IMR-90 (cell line): Measurements from ENCODE around the gene C12orf57. TPM values are rescaled to one million over a fixed set of nuclear protein-coding genes. Genes with fewer than 3 reads are reported as not detected.

Experiments
- ATAC-seq: fragments of 200-7000 bp; cut with Tn5 transposase; 2 replicates; pipeline ENCODE4 v1.9.1; 2020; ENCODE audit warnings: low read depth, mild to moderate bottlenecking, moderate library complexity
- BruUV-seq: library from RNA; stranded (reverse); fragments of 400-500 nt; replicated peaks from 2 replicates; lab custom pipeline; 2021; lab: Mats Ljungman, UMichigan
- CTCF ChIA-PET: fragments of 300-600 bp; formaldehyde crosslinking; extraction: SDS; loops from one replicate; lab custom pipeline; 2021; ENCODE audit warnings: antibody characterized with exemption; lab: Yijun Ruan, JAX
- POLR2A ChIA-PET: fragments of 300-600 bp; sonication (Branson Sonifier 250); formaldehyde crosslinking; loops from one replicate; lab custom pipeline; 2022; ENCODE audit warnings: antibody characterized with exemption; ENCODE audit not compliant: unreplicated experiment; lab: Charles Lee
- DNase-seq: peaks from one replicate; pipeline ENCODE4 v3.0.0; 2013
- H2AFZ ChIP-seq: replicated peaks from 2 replicates; pipeline ENCODE3; 2013; ENCODE audit warnings: low read length, mild to moderate bottlenecking; ENCODE audit not compliant: poor library complexity
- H2AK5ac ChIP-seq: 2 replicates; pipeline ENCODE4 v1.6.1; 2013; ENCODE audit warnings: low read depth, low read length, inconsistent platforms
- H2AK9ac ChIP-seq: replicated peaks from 2 replicates; pipeline ENCODE3; 2013; ENCODE audit warnings: mild to moderate bottlenecking, low read depth, low read length, moderate library complexity; ENCODE audit not compliant: poor library complexity
- H2BK120ac ChIP-seq: 2 replicates; pipeline ENCODE4 v1.6.1; 2013; ENCODE audit warnings: low read depth, low read length, inconsistent platforms
- H2BK15ac ChIP-seq: 3 replicates; pipeline ENCODE4 v1.6.1; 2013; ENCODE audit warnings: low read depth, low read length, inconsistent platforms
- H2BK20ac ChIP-seq: 2 replicates; pipeline ENCODE4 v1.6.1; 2013; ENCODE audit warnings: low read depth, mild to moderate bottlenecking, inconsistent platforms, low read length, moderate library complexity
- H2BK5ac ChIP-seq: 2 replicates; pipeline ENCODE4 v1.6.1; 2013; ENCODE audit warnings: mild to moderate bottlenecking, low read depth, low read length, inconsistent platforms; ENCODE audit not compliant: poor library complexity, severe bottlenecking
- H3K14ac ChIP-seq: replicated peaks from 2 replicates; pipeline ENCODE4 v1.6.1; 2013; ENCODE audit warnings: low read depth, low read length, inconsistent platforms
- H3K18ac ChIP-seq: 2 replicates; pipeline ENCODE4 v1.6.1; 2013; ENCODE audit warnings: low read depth, low read length, control low read depth
- H3K23ac ChIP-seq: 2 replicates; pipeline ENCODE4 v1.6.1; 2013; ENCODE audit warnings: low read depth, low read length, inconsistent platforms
- H3K27ac ChIP-seq: 2 replicates; pipeline ENCODE4 v1.5.1; 2013; ENCODE audit warnings: mild to moderate bottlenecking, control low read depth, low read length; ENCODE audit not compliant: insufficient read depth
- H3K27me3 ChIP-seq: 2 replicates; pipeline ENCODE4 v1.6.1; 2013; ENCODE audit warnings: low read length; ENCODE audit not compliant: control insufficient read depth, insufficient read depth
- H3K36me3 ChIP-seq: 2 replicates; pipeline ENCODE4 v1.6.1; 2013; ENCODE audit warnings: low read length, mixed read lengths; ENCODE audit not compliant: control insufficient read depth, insufficient read depth
- H3K4ac ChIP-seq: 2 replicates; pipeline ENCODE4 v1.6.1; 2013; ENCODE audit warnings: low read depth, low read length, inconsistent platforms
- H3K4me1 ChIP-seq: 2 replicates; pipeline ENCODE4 v1.6.1; 2013; ENCODE audit warnings: low read length, mixed read lengths; ENCODE audit not compliant: control insufficient read depth, insufficient read depth
- H3K4me2 ChIP-seq: 2 replicates; pipeline ENCODE4 v1.6.1; 2013; ENCODE audit warnings: low read depth, mild to moderate bottlenecking, control low read depth, low read length, moderate library complexity
- H3K4me3 ChIP-seq: 2 replicates; pipeline ENCODE4 v1.5.1; 2013; ENCODE audit warnings: low read depth, mild to moderate bottlenecking, control low read depth, low read length, moderate library complexity; ENCODE audit not compliant: insufficient read depth
- H3K56ac ChIP-seq: 2 replicates; pipeline ENCODE4 v1.6.1; 2013; ENCODE audit warnings: low read length, inconsistent platforms; ENCODE audit not compliant: insufficient read depth; ENCODE audit errors: extremely low read depth
- H3K79me1 ChIP-seq, 2 experiments: 2 replicates each; pipeline ENCODE4 v1.6.1; 2013; ENCODE audit warnings: low read length in 2 of 2, inconsistent platforms in 1 of 2, low read depth in 1 of 2
- H3K9ac ChIP-seq: 2 replicates; pipeline ENCODE4 v1.6.1; 2013; ENCODE audit warnings: low read depth, low read length, control low read depth
- H3K9me1 ChIP-seq: 2 replicates; pipeline ENCODE4 v1.6.1; 2013; ENCODE audit warnings: low read length, inconsistent platforms; ENCODE audit not compliant: insufficient read depth
- H3K9me3 ChIP-seq: 2 replicates; pipeline ENCODE4 v1.6.1; 2013; ENCODE audit warnings: low read length; ENCODE audit not compliant: control insufficient read depth, insufficient read depth
- H4K20me1 ChIP-seq: 2 replicates; pipeline ENCODE4 v1.6.1; 2013; ENCODE audit warnings: low read length, inconsistent platforms; ENCODE audit not compliant: insufficient read depth
- H4K5ac ChIP-seq: 2 replicates; pipeline ENCODE4 v1.6.1; 2013; ENCODE audit warnings: mild to moderate bottlenecking, low read depth, low read length, control low read depth
- H4K8ac ChIP-seq, 2 experiments: 2 replicates each; pipeline ENCODE4 v1.6.1; 2013; ENCODE audit warnings: low read depth in 2 of 2, low read length in 2 of 2, control low read depth in 1 of 2, inconsistent platforms in 1 of 2
- H4K91ac ChIP-seq: 2 replicates; pipeline ENCODE4 v1.6.1; 2013; ENCODE audit warnings: low read depth, low read length, inconsistent platforms; ENCODE audit not compliant: insufficient read depth
- BHLHE40 ChIP-seq: fragments of 150-350 bp; IDR thresholded peaks from 2 replicates; pipeline ENCODE4 v1.6.1; 2016; ENCODE audit warnings: mild to moderate bottlenecking, low read depth, low read length
- CEBPB ChIP-seq: IDR thresholded peaks from 2 replicates; pipeline ENCODE4 v1.6.1; 2012; ENCODE audit warnings: low read depth, low read length, improper control_type of control experiment
- CHD1 ChIP-seq: IDR thresholded peaks from 2 replicates; pipeline ENCODE4 v1.6.1; 2012; ENCODE audit warnings: low read depth, low read length, improper control_type of control experiment
- CTCF ChIP-seq: conservative IDR thresholded peaks from 2 replicates; pipeline ENCODE4 v1.5.1; 2012; ENCODE audit warnings: mild to moderate bottlenecking, low read depth, low read length, improper control_type of control experiment
- ELK1 ChIP-seq: fragments of 150-350 bp; IDR thresholded peaks from 2 replicates; pipeline ENCODE4 v1.6.1; 2016; ENCODE audit warnings: low read depth, mild to moderate bottlenecking, low read length, moderate library complexity, borderline replicate concordance
- FOS ChIP-seq: fragments of 150-350 bp; IDR thresholded peaks from 2 replicates; pipeline ENCODE4 v1.6.1; 2016; ENCODE audit warnings: low read depth, low read length
- MAFK ChIP-seq: IDR thresholded peaks from 2 replicates; pipeline ENCODE4 v1.6.1; 2012; ENCODE audit warnings: low read depth, low read length, improper control_type of control experiment
- MAZ ChIP-seq: IDR thresholded peaks from 2 replicates; pipeline ENCODE4 v1.6.1; 2012; ENCODE audit warnings: low read depth, mild to moderate bottlenecking, low read length, improper control_type of control experiment, moderate library complexity, borderline replicate concordance
- MXI1 ChIP-seq: IDR thresholded peaks from 2 replicates; pipeline ENCODE4 v1.6.1; 2012; ENCODE audit warnings: low read depth, mild to moderate bottlenecking, low read length, moderate library complexity, borderline replicate concordance
- NFE2L2 ChIP-seq: fragments of 150-350 bp; IDR thresholded peaks from 2 replicates; pipeline ENCODE4 v1.6.1; 2016; ENCODE audit warnings: low read depth, mild to moderate bottlenecking, low read length
- POLR2A ChIP-seq: IDR thresholded peaks from 2 replicates; pipeline ENCODE4 v1.6.1; 2012; ENCODE audit warnings: mild to moderate bottlenecking, low read depth, low read length
- RAD21 ChIP-seq: IDR thresholded peaks from 2 replicates; pipeline ENCODE4 v1.6.1; 2012; ENCODE audit warnings: low read length, improper control_type of control experiment
- RCOR1 ChIP-seq: IDR thresholded peaks from 2 replicates; pipeline ENCODE4 v1.6.1; 2012; ENCODE audit warnings: mild to moderate bottlenecking, low read length, improper control_type of control experiment; ENCODE audit not compliant: insufficient replicate concordance
- RFX5 ChIP-seq: IDR thresholded peaks from 2 replicates; pipeline ENCODE4 v1.8.0; 2012; ENCODE audit warnings: low read depth, mild to moderate bottlenecking, low read length, moderate library complexity
- SMC3 ChIP-seq: fragments of 150-350 bp; IDR thresholded peaks from 2 replicates; pipeline ENCODE4 v1.6.1; 2016; ENCODE audit warnings: low read depth, mild to moderate bottlenecking, antibody characterized with exemption, low read length, moderate library complexity
- USF2 ChIP-seq: fragments of 150-350 bp; IDR thresholded peaks from 2 replicates; pipeline ENCODE4 v1.6.1; 2017; ENCODE audit warnings: mild to moderate bottlenecking, antibody characterized with exemption, low read length, low read depth
- WGBS, 2 experiments: methylation state at CpG; one replicate each; pipeline versions ENCODE4 v1.1.5 to v1.1.7; 2013; ENCODE audit warnings: missing lambda C conversion rate in 2 of 2; ENCODE audit not compliant: insufficient read length in 1 of 2; ENCODE audit errors: extremely low coverage in 2 of 2; 5-methylcytosine and 5-hydroxymethylcytosine counted together
- dilution Hi-C: fragments of 300-500 bp; cut with HindIII; formaldehyde crosslinking; loops from one replicate; pipeline ENCODE4 v1.14.3; 2018; ENCODE audit warnings: low sequenced_read_pairs; ENCODE audit not compliant: unreplicated experiment
- in situ Hi-C: fragments of 300-500 bp; cut with MboI; formaldehyde crosslinking; loops from 3 replicates; pipeline ENCODE4 v1.14.3; 2019; ENCODE audit warnings: low sequenced_read_pairs, inconsistent platforms, mixed read lengths
- intact Hi-C: fragments of 100-400 bp; cut with micrococcal nuclease; formaldehyde crosslinking; loops from 2 replicates; pipeline ENCODE4 v1.10.0; 2022
- polyA plus RNA-seq, 3 experiments: library from polyadenylated mRNA; depleted of rRNA; stranded (reverse); fragments of >200 nt; gene quantifications; 2 replicates each; pipeline ENCODE4 v1.2.3, GENCODE V29; 2012; ENCODE audit warnings: low replicate concordance in 1 of 3
- total RNA-seq: library from RNA; depleted of rRNA; stranded (reverse); fragments of >200 nt; gene quantifications from 2 replicates; pipeline ENCODE4 v1.2.3, GENCODE V29; 2012

Gene C12orf57
- total and polyA plus RNA-seq, 2 of the 4 experiments (the other 2 are of a cell fraction) = 238 to 530 TPM

- Histone ChIP-seq H2BK15ac (no peak overlapping the region), H2BK20ac (no peak overlapping the region), H4K91ac (no peak overlapping the region), H2AFZ (no peak overlapping the region), H2AK5ac (no peak overlapping the region), H3K79me1 (peaks cover 10 to 26% of the 10 kb centered on the region in 2 experiments), H3K9me1 (peaks cover 3% of the 10 kb centered on the region; the same call in 1 of the 2 replicates), H3K18ac (no peak overlapping the region), H4K5ac (no peak overlapping the region), H3K23ac (no peak overlapping the region), H4K8ac (no peak overlapping the region), H3K36me3 (peaks cover 66% of the 10 kb centered on the region), H3K4me3 (no peak overlapping the region), H2AK9ac (no peak overlapping the region), H3K14ac (no peak overlapping the region), H2BK5ac (no peak overlapping the region), H3K4me2 (no peak overlapping the region), H4K20me1 (no peaks in the 10 kb centered on the region), H3K9me3 (no peaks in the 10 kb centered on the region), H3K56ac (no peak overlapping the region), H3K9ac (no peak overlapping the region), H2BK120ac (no peak overlapping the region), H3K27me3 (no peaks in the 10 kb centered on the region), H3K27ac (no peak overlapping the region), H3K4ac (no peak overlapping the region), H3K4me1 (no peaks in the 10 kb centered on the region)
- ATAC-seq = no peak
- ChIA-PET CTCF (no interaction called here), POLR2A (no interaction called here)
- no peak for DNase-seq
- BruUV-seq = no TSS peak
- in situ Hi-C loops (no loop called here), dilution Hi-C loops (no loop called here), intact Hi-C loops (no loop called here)
- TF ChIP-seq CTCF = no peak
- no peak for TF ChIP-seq RCOR1
- TF ChIP-seq POLR2A = no peak
- TF ChIP-seq MXI1 = no peak
- no peak for TF ChIP-seq SMC3
- TF ChIP-seq FOS = no peak
- no peak for TF ChIP-seq MAFK
- TF ChIP-seq MAZ = no peak
- TF ChIP-seq BHLHE40 = no peak
- no peak for TF ChIP-seq USF2
- TF ChIP-seq ELK1 = no peak
- no peak for TF ChIP-seq CEBPB
- no peak for TF ChIP-seq NFE2L2
- no peak for TF ChIP-seq RFX5
- TF ChIP-seq RAD21 = no peak
- no peak for TF ChIP-seq CHD1
- WGBS, 2 experiments = no CpG with 5 or more reads among the region's 10 CpGs
Measured at GRCh38 chr12:6977653-6978052, 33.8 kb downstream of the C12orf57 start.
